GM23338 (cell line): ENCODE results near the gene UBE2G1. TPM values are rescaled to one million over a fixed set of nuclear protein-coding genes. Genes with fewer than 3 reads are reported as not detected.
A peak's percentile ranks its signal among the peaks of the same experiment; 100 is the strongest.

ENCODE experiments used
- ATAC-seq: fragments of 200-7000 bp; cut with Tn5 transposase; 3 replicates; pipeline ENCODE4 v1.9.1; 2020
- DNase-seq: peaks from one replicate; pipeline ENCODE4 v3.0.0-alpha.2; 2015; ENCODE audit warnings: low spot score
- H2AFZ ChIP-seq: fragments of 200-600 bp; sonication (generic); 2 replicates; pipeline ENCODE4 v1.8.0; 2016; ENCODE audit warnings: antibody characterized with exemption, mild to moderate bottlenecking, moderate library complexity
- H3F3A ChIP-seq: fragments of 200-600 bp; sonication (generic); replicated peaks from 2 replicates; pipeline ENCODE4 v1.8.0; 2017; ENCODE audit warnings: antibody characterized with exemption, mixed run types, low read depth
- H3K27ac ChIP-seq: fragments of 200-600 bp; sonication (generic); 2 replicates; pipeline ENCODE4 v1.6.1; 2016; ENCODE audit warnings: low read depth
- H3K27me3 ChIP-seq: fragments of 200-600 bp; sonication (generic); 2 replicates; pipeline ENCODE4 v1.8.0; 2016; ENCODE audit warnings: mild to moderate bottlenecking, mixed run types, moderate library complexity; ENCODE audit not compliant: insufficient read depth
- H3K36me3 ChIP-seq: fragments of 200-600 bp; sonication (generic); 2 replicates; pipeline ENCODE4 v1.8.0; 2016; ENCODE audit warnings: mild to moderate bottlenecking; ENCODE audit not compliant: insufficient read depth
- H3K4me1 ChIP-seq: fragments of 200-600 bp; sonication (generic); 2 replicates; pipeline ENCODE4 v1.8.0; 2016; ENCODE audit warnings: mild to moderate bottlenecking, moderate library complexity; ENCODE audit not compliant: insufficient read depth
- H3K4me2 ChIP-seq: fragments of 200-600 bp; sonication (generic); 2 replicates; pipeline ENCODE4 v1.7.1; 2017; ENCODE audit warnings: mixed run types
- H3K4me3 ChIP-seq: fragments of 200-600 bp; sonication (generic); 2 replicates; pipeline ENCODE4 v1.6.1; 2016; ENCODE audit warnings: mixed run types
- H3K79me2 ChIP-seq: fragments of 200-600 bp; sonication (generic); replicated peaks from 2 replicates; pipeline ENCODE4 v1.8.0; 2017; ENCODE audit warnings: mild to moderate bottlenecking; ENCODE audit not compliant: insufficient read depth
- H3K9me2 ChIP-seq: fragments of 200-600 bp; sonication (generic); 2 replicates; pipeline ENCODE4 v1.8.0; 2017; ENCODE audit not compliant: insufficient read depth
- H4K20me1 ChIP-seq: fragments of 200-600 bp; sonication (generic); replicated peaks from 2 replicates; pipeline ENCODE4 v1.8.0; 2017; ENCODE audit warnings: mild to moderate bottlenecking; ENCODE audit not compliant: insufficient read depth
- H3K27ac Mint-ChIP-seq: 2 replicates; pipeline ENCODE4 v1.8.0; 2020; ENCODE audit warnings: inconsistent platforms, mild to moderate bottlenecking, moderate library complexity, mixed read lengths
- H3K27me3 Mint-ChIP-seq: 3 replicates; pipeline ENCODE4 v1.8.0; 2022; ENCODE audit warnings: low read depth, mild to moderate bottlenecking, moderate library complexity, mixed read lengths, inconsistent platforms; ENCODE audit not compliant: insufficient read depth, poor library complexity
- H3K36me3 Mint-ChIP-seq: 3 replicates; pipeline ENCODE4 v1.8.0; 2021; ENCODE audit warnings: low read depth, mild to moderate bottlenecking, inconsistent platforms, moderate library complexity, mixed read lengths
- H3K4me1 Mint-ChIP-seq: 3 replicates; pipeline ENCODE4 v1.8.0; 2020; ENCODE audit warnings: mild to moderate bottlenecking, inconsistent platforms, mixed read lengths
- H3K4me3 Mint-ChIP-seq: 3 replicates; pipeline ENCODE4 v1.8.0; 2021; ENCODE audit warnings: moderate library complexity, mild to moderate bottlenecking, inconsistent platforms, mixed read lengths
- H3K9me3 Mint-ChIP-seq: 3 replicates; pipeline ENCODE4 v1.8.0; 2020; ENCODE audit warnings: moderate library complexity, mild to moderate bottlenecking, inconsistent platforms, mixed read lengths
- CREB1 ChIP-seq: fragments of 250-450 bp; sonication (Bioruptor Pico); IDR thresholded peaks from 2 replicates; pipeline ENCODE4 v1.5.0; 2020; ENCODE audit warnings: low read depth, mild to moderate bottlenecking, moderate library complexity
- CTCF ChIP-seq, 2 experiments: fragments of 200-600 bp in 1 of 2; sonication (generic) in 1 of 2; conservative IDR thresholded peaks; 2 replicates each; pipeline versions ENCODE4 v1.5.1 to v1.6.1; 2016 to 2017; ENCODE audit warnings: antibody characterized with exemption in 2 of 2, low read depth in 2 of 2, mild to moderate bottlenecking in 2 of 2, moderate library complexity in 1 of 2
- ETS1 ChIP-seq: IDR thresholded peaks from 2 replicates; pipeline ENCODE4 v1.6.1; 2016; ENCODE audit warnings: antibody characterized with exemption
- EZH2 ChIP-seq: fragments of 200-600 bp; sonication (generic); IDR thresholded peaks from one replicate; pipeline ENCODE4 v1.8.0; 2017; ENCODE audit warnings: antibody characterized with exemption, mild to moderate bottlenecking, low read depth; ENCODE audit not compliant: unreplicated experiment
- EZH2phosphoT487 ChIP-seq: fragments of 200-600 bp; sonication (generic); IDR thresholded peaks from one replicate; pipeline ENCODE4 v1.8.1; 2018; ENCODE audit warnings: antibody characterized with exemption; ENCODE audit not compliant: unreplicated experiment
- JUNB ChIP-seq: IDR thresholded peaks from one replicate; pipeline ENCODE4 v1.6.1; 2016; ENCODE audit warnings: antibody characterized with exemption; ENCODE audit not compliant: unreplicated experiment
- NANOG ChIP-seq: IDR thresholded peaks from 2 replicates; pipeline ENCODE4 v1.6.1; 2016; ENCODE audit warnings: antibody characterized with exemption, borderline replicate concordance
- POLR2AphosphoS5 ChIP-seq: IDR thresholded peaks from 2 replicates; pipeline ENCODE4 v1.6.1; 2016; ENCODE audit warnings: antibody characterized with exemption, low read depth
- REST ChIP-seq: IDR thresholded peaks from one replicate; pipeline ENCODE4 v1.6.1; 2018; ENCODE audit warnings: antibody characterized with exemption; ENCODE audit not compliant: unreplicated experiment
- STAT1 ChIP-seq: IDR thresholded peaks from one replicate; pipeline ENCODE4 v1.6.1; 2016; ENCODE audit warnings: antibody characterized with exemption; ENCODE audit not compliant: unreplicated experiment
- ZNF114 ChIP-seq: fragments of 250-450 bp; sonication (Bioruptor Pico); IDR thresholded peaks from 2 replicates; pipeline ENCODE4 v1.5.0; 2020; ENCODE audit warnings: mild to moderate bottlenecking, moderate library complexity
- polyA plus RNA-seq: library from polyadenylated mRNA; unstranded; fragments of >200 nt; fragmentation: Nextera tagmentation; extraction: Ambion mirVana; gene quantifications from 2 replicates; pipeline ENCODE4 v1.2.1, GENCODE V29; 2016
- total RNA-seq: library from RNA; depleted of rRNA; stranded (reverse); fragments of >200 nt; shearing (Covaris generic); gene quantifications from 2 replicates; pipeline ENCODE4 v1.2.3, GENCODE V29; 2014
- TF ChIP-seq, protein P1 (sequence below): fragments of 250-450 bp; sonication (Bioruptor Pico); IDR thresholded peaks from 2 replicates; pipeline ENCODE4 v1.5.0; 2020; ENCODE audit warnings: mild to moderate bottlenecking, moderate library complexity

Gene UBE2G1
- total and polyA plus RNA-seq, 2 experiments from 2014 or later: 71.9 to 145 TPM

DNA sequence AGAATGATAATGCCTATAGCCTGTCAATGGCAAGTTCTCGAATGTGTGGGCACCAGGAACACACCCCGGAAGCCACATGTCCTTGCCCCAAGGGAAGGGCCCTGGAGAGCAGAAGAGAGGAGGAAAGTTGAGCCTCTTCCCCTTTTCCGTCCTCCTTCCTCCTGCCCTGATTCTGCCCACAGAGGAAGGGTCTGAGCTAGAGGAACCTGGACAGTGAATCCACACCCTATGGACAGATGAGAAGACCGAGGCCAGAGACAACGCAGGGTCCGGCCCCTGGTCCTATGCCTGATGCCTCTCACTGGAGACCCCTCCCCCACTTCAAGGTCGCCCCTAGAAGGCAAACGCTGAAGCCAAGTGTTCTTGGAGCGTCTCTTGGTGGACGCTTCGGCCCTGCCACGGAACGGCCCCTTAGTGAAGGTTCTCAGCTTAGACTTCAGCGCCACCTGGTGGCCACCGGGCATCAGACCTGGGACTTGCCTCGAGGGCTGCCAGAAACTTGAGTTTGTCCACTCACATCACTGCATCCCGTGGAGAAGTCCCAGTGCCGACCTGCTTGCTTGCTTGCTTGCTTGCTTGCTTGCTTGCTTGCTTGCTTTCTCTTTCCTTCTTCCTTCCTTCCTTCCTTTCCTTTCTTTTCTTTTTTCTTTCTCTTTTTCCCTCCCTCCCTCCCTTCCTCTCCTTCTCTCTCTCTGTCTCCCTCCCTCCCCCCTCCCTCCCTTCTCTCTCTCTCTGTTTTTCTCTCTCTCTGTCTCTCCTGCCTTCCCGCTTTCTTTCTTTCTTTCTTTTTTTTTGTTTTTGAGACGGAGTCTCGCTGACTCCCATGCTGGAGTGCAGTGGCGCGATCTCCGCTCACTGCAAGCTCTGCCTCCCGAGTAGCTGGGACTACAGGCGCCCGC is 46.7 kb upstream of the UBE2G1 start (continued):
- peak; percentile 46; the same call in 1 of the 2 replicates for TF ChIP-seq CREB1

- Histone ChIP-seq H4K20me1 (no peaks in the 10 kb centered on the region), H3K79me2 (no peaks in the 10 kb centered on the region), H3K4me1 (peaks cover 6% of the 10 kb centered on the region; the same call in 1 of the 2 replicates), H3K27me3 (no peaks in the 10 kb centered on the region), H2AFZ (no peak overlapping the region), H3K4me2 (no peak overlapping the region), H3F3A (no peaks in the 10 kb centered on the region; the same call in 1 of the 2 replicates), H3K27ac (no peak overlapping the region), H3K9me2 (no peaks in the 10 kb centered on the region), H3K4me3 (no peak overlapping the region), H3K36me3 (no peaks in the 10 kb centered on the region)
- no peaks in the 10 kb centered on the region for H3K36me3 Mint-ChIP-seq
- H3K27ac Mint-ChIP-seq: no peak overlapping the region
- ATAC-seq (no peak), DNase-seq (no peak)
- H3K9me3 Mint-ChIP-seq: no peaks in the 10 kb centered on the region
- H3K4me1 Mint-ChIP-seq: peaks cover 7% of the 10 kb centered on the region; the same call in 2 of the 3 replicates
- peaks cover 4% of the 10 kb centered on the region for H3K27me3 Mint-ChIP-seq
- no peak overlapping the region for H3K4me3 Mint-ChIP-seq
- TF ChIP-seq, protein P1, sequence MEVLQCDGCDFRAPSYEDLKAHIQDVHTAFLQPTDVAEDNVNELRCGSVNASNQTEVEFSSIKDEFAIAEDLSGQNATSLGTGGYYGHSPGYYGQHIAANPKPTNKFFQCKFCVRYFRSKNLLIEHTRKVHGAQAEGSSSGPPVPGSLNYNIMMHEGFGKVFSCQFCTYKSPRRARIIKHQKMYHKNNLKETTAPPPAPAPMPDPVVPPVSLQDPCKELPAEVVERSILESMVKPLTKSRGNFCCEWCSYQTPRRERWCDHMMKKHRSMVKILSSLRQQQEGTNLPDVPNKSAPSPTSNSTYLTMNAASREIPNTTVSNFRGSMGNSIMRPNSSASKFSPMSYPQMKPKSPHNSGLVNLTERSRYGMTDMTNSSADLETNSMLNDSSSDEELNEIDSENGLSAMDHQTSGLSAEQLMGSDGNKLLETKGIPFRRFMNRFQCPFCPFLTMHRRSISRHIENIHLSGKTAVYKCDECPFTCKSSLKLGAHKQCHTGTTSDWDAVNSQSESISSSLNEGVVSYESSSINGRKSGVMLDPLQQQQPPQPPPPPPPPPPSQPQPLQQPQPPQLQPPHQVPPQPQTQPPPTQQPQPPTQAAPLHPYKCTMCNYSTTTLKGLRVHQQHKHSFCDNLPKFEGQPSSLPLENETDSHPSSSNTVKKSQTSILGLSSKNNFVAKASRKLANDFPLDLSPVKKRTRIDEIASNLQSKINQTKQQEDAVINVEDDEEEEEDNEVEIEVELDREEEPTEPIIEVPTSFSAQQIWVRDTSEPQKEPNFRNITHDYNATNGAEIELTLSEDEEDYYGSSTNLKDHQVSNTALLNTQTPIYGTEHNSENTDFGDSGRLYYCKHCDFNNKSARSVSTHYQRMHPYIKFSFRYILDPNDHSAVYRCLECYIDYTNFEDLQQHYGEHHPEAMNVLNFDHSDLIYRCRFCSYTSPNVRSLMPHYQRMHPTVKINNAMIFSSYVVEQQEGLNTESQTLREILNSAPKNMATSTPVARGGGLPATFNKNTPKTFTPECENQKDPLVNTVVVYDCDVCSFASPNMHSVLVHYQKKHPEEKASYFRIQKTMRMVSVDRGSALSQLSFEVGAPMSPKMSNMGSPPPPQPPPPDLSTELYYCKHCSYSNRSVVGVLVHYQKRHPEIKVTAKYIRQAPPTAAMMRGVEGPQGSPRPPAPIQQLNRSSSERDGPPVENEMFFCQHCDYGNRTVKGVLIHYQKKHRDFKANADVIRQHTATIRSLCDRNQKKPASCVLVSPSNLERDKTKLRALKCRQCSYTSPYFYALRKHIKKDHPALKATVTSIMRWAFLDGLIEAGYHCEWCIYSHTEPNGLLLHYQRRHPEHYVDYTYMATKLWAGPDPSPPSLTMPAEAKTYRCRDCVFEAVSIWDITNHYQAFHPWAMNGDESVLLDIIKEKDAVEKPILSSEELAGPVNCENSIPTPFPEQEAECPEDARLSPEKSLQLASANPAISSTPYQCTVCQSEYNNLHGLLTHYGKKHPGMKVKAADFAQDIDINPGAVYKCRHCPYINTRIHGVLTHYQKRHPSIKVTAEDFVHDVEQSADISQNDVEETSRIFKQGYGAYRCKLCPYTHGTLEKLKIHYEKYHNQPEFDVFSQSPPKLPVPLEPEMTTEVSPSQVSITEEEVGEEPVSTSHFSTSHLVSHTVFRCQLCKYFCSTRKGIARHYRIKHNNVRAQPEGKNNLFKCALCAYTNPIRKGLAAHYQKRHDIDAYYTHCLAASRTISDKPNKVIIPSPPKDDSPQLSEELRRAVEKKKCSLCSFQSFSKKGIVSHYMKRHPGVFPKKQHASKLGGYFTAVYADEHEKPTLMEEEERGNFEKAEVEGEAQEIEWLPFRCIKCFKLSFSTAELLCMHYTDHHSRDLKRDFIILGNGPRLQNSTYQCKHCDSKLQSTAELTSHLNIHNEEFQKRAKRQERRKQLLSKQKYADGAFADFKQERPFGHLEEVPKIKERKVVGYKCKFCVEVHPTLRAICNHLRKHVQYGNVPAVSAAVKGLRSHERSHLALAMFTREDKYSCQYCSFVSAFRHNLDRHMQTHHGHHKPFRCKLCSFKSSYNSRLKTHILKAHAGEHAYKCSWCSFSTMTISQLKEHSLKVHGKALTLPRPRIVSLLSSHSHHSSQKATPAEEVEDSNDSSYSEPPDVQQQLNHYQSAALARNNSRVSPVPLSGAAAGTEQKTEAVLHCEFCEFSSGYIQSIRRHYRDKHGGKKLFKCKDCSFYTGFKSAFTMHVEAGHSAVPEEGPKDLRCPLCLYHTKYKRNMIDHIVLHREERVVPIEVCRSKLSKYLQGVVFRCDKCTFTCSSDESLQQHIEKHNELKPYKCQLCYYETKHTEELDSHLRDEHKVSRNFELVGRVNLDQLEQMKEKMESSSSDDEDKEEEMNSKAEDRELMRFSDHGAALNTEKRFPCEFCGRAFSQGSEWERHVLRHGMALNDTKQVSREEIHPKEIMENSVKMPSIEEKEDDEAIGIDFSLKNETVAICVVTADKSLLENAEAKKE (CRISPR knock-in tag): no peak
- no peak for TF ChIP-seq ETS1
- no peak for TF ChIP-seq ZNF114
- no peak for TF ChIP-seq EZH2phosphoT487
- no peak for TF ChIP-seq JUNB
- no peak for TF ChIP-seq STAT1
- TF ChIP-seq REST: no peak
- TF ChIP-seq EZH2: no peak
- no peak for TF ChIP-seq CTCF (conservative IDR thresholded peaks at IDR 0.05; ENCODE audit: low read depth in 2 of 2)
- TF ChIP-seq POLR2AphosphoS5: no peak
- TF ChIP-seq NANOG: no peak
- TF ChIP-seq CREB1: no peak
Measured at GRCh38 chr17:4411201-4411600, 44.7 kb upstream of the UBE2G1 start.
